SK-N-SH (cell line): ENCODE measurements around the gene FLAD1.

Experiments
- EZH2phosphoT487 ChIP-seq: fragments of 200-600 bp; sonication (generic); IDR thresholded peaks from 2 replicates; pipeline ENCODE4 v1.6.1; 2017; ENCODE audit warnings: low read depth, mixed run types, mild to moderate bottlenecking, antibody characterized with exemption, moderate library complexity, borderline replicate concordance
- FOXM1 ChIP-seq: IDR thresholded peaks from 2 replicates; pipeline ENCODE4 v1.4.0; 2012; ENCODE audit warnings: low read depth, mild to moderate bottlenecking
- JUND ChIP-seq: IDR thresholded peaks from 2 replicates; pipeline ENCODE4 v1.4.0; 2012
- POLR2AphosphoS5 ChIP-seq: IDR thresholded peaks from 2 replicates; pipeline ENCODE4 v1.6.1; 2012; ENCODE audit warnings: low read depth, low read length
- RAD21 ChIP-seq: IDR thresholded peaks from 2 replicates; pipeline ENCODE4 v1.6.1; 2012; ENCODE audit warnings: mild to moderate bottlenecking, low read length
- SIN3A ChIP-seq: IDR thresholded peaks from 2 replicates; pipeline ENCODE4 v1.6.1; 2012; ENCODE audit warnings: low read depth, mild to moderate bottlenecking, low read length, moderate library complexity, borderline replicate concordance
- YY1 ChIP-seq: IDR thresholded peaks from 2 replicates; pipeline ENCODE4 v1.4.0; 2012; ENCODE audit warnings: low read depth, mild to moderate bottlenecking
- TF ChIP-seq, protein P1 (sequence below): fragments of 150-350 bp; IDR thresholded peaks from 2 replicates; pipeline ENCODE4 v1.6.1; 2017; ENCODE audit warnings: antibody characterized with exemption, low read length, low read depth, borderline replicate concordance
- TF ChIP-seq, protein P2 (sequence below): fragments of 200-600 bp; sonication (generic); IDR thresholded peaks from 2 replicates; pipeline ENCODE4 v1.6.1; 2017; ENCODE audit warnings: antibody characterized with exemption, mild to moderate bottlenecking, moderate library complexity

DNA sequence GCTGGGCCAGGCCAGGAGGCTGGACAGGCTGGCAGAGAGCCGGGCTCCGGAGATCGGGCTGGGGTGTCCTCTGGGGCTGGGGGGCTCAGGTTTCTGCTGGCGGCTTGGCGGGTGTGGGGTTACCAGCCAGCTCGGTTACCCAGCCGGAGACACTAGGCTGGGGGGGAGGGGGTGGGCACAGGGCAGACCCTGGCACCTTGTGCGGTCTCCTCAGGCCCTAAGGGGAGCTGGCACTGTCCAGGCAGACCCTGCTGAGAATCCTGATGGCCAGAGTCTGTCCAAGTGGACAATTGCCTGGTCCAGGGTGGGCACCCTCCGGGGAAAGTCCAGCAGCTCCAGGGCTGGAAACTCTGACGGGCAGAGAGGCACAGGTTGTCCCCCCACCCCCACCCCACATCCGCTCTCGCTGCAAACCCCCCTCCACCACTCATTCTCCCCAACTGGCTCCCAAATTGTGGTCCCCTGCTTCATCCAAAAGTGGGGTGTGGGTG is 26.1 kb downstream of the FLAD1 start:
- TF ChIP-seq, protein P1, sequence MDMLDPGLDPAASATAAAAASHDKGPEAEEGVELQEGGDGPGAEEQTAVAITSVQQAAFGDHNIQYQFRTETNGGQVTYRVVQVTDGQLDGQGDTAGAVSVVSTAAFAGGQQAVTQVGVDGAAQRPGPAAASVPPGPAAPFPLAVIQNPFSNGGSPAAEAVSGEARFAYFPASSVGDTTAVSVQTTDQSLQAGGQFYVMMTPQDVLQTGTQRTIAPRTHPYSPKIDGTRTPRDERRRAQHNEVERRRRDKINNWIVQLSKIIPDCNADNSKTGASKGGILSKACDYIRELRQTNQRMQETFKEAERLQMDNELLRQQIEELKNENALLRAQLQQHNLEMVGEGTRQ, result no peak
- TF ChIP-seq, protein P2, sequence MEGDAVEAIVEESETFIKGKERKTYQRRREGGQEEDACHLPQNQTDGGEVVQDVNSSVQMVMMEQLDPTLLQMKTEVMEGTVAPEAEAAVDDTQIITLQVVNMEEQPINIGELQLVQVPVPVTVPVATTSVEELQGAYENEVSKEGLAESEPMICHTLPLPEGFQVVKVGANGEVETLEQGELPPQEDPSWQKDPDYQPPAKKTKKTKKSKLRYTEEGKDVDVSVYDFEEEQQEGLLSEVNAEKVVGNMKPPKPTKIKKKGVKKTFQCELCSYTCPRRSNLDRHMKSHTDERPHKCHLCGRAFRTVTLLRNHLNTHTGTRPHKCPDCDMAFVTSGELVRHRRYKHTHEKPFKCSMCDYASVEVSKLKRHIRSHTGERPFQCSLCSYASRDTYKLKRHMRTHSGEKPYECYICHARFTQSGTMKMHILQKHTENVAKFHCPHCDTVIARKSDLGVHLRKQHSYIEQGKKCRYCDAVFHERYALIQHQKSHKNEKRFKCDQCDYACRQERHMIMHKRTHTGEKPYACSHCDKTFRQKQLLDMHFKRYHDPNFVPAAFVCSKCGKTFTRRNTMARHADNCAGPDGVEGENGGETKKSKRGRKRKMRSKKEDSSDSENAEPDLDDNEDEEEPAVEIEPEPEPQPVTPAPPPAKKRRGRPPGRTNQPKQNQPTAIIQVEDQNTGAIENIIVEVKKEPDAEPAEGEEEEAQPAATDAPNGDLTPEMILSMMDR, result no peak
- no peak for TF ChIP-seq FOXM1
- TF ChIP-seq SIN3A, result no peak
- TF ChIP-seq EZH2phosphoT487, result no peak
- no peak for TF ChIP-seq YY1
- TF ChIP-seq RAD21, result no peak
- TF ChIP-seq JUND, result no peak
- TF ChIP-seq POLR2AphosphoS5, result no peak
